ENCODE results near the gene NECAB3.

Gene NECAB3

DNA sequence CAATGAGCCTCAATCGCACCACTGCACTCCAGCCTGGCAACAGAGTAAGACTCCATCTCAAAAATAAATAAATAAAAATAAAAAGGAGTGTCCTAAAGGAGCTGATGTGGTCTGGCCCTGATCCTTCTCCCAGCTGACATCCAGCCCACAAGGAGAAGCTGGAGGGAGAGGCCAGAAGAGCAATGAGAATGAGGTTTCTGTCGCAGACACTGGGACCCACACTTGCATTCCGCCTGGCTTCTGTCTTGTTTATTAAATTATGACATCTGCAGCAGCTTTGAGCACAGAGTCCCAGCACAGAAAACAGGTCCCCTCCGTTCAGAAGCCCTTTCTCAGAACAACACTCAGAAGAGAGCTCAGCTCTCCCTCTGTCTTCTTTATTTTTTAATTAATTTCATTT, 22.2 kb upstream of the NECAB3 start:
- no peak for DNase-seq

GRCh38 chr20:33694639-33695012, 20.4 kb upstream of the NECAB3 start:
- no peak for DNase-seq

GRCh38 chr20:33693741-33694638, 19.8 kb upstream of the NECAB3 start:
- no peak for DNase-seq

DNA sequence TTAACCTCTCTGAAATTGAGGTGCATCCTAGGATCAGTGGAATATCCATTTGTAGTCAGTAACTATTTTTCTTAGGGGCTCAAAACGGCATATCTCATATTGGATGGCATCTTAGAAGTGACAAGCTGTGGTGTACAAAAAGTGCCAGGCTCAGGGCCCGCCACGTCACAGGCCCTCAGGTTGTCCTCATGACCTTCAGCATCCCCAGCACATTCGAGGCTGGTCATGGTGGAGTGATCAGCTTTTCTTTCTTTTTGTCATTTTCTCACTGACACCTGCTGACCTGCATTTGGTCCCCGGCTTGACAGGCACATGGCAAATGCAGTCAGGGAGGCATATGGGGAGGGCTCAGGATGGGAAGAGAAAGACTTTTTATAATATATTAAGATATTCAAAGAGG, 19.1 kb upstream of the NECAB3 start:
- DNase-seq, result no peak

DNA sequence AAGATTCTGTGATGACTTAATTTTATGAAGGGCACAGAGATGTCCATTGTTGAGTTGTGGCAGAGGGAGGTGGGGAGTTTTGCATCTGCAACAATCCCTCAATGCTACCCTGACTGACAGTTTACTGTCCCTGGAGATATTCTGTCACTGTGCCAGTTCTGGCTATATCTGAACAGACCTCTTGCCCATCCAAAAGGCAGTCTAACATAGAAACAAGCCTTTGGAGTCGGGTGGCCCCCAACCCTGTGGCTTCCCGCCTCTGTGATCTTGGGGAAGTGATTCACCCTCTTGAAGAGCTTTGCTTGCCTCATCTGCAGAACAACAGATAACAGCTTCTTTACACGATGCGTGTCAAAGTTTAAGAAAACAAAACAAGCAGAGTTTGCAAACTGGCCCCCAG, 15.7 kb upstream of the NECAB3 start:
- DNase-seq, result peak; percentile 99

DNA sequence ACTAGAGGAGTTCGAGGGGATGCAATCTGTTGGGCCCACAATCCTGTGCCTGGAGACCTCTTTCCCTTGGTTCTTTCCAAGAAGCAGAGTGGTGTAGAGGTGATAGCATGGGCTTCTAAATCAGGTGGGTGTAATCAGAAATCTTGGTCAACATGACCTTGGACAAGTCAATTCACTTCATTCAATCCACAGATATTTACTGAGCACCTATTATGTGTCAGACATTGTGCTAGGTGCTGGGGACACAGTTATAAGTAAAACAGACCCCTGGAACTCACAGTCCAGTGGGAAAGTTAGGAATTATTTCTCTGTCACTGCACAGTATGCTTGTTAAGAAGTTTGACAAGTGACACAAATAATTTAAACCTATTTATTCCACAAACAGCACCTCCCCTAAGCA, 15.3 kb upstream of the NECAB3 start:
- peak; percentile 15 for DNase-seq

DNA sequence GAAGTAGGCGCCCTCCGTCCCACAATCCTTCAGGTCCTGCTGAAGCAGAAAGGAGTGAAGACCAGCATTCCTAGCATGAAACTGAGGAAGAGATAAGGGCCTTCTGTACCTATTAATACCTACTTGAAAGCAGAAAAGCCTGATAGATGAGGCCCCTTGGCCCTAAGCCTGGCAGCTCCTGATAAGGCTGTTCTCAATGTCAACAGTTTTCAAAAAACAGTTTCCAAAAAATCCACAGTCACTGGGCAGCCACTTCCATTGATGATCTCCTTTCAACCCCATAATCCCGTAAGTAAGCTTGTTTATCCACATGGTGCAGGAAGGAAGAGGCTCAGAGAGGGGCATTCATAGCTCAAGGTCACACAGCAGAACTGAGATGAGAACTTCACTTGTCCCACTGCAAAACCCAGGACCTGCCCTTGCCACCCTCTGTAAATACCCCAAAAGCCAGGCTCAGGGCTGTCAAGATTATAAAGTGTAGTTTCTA, 14.8 kb upstream of the NECAB3 start:
- DNase-seq, result peak; percentile 88

GRCh38 chr20:33687993-33688937, 14.0 kb upstream of the NECAB3 start:
- no peak for DNase-seq

DNA sequence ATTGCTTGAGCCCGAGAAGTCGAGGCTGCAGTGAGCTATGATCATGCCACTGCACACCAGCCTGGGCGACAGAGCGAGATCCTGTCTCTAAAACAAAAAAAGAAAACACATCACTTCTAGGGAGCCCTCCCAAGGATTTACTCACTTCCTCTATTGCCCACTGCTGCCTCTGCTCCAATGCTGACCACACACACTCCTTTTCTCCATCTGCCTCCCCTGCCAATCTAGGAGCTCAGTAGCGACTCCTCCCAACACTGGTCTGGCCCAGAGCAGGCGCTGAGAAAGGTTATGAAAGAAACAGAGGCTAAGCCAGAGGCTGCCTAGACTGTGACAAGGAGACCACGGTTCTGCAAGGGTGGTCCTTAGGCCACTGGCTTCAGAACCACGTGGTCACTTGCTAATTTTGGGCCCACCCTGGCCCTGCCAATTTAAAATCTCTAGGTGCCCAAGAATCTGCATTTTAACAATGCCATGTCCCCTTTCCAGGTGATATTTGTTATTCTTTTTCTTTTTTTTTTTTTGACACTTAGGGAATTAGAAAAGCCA, 13.2 kb upstream of the NECAB3 start:
- peak; percentile 48 for DNase-seq

- no peak for DNase-seq
Observed at GRCh38 chr20:33686984-33687366, 12.7 kb upstream of the NECAB3 start.

DNA sequence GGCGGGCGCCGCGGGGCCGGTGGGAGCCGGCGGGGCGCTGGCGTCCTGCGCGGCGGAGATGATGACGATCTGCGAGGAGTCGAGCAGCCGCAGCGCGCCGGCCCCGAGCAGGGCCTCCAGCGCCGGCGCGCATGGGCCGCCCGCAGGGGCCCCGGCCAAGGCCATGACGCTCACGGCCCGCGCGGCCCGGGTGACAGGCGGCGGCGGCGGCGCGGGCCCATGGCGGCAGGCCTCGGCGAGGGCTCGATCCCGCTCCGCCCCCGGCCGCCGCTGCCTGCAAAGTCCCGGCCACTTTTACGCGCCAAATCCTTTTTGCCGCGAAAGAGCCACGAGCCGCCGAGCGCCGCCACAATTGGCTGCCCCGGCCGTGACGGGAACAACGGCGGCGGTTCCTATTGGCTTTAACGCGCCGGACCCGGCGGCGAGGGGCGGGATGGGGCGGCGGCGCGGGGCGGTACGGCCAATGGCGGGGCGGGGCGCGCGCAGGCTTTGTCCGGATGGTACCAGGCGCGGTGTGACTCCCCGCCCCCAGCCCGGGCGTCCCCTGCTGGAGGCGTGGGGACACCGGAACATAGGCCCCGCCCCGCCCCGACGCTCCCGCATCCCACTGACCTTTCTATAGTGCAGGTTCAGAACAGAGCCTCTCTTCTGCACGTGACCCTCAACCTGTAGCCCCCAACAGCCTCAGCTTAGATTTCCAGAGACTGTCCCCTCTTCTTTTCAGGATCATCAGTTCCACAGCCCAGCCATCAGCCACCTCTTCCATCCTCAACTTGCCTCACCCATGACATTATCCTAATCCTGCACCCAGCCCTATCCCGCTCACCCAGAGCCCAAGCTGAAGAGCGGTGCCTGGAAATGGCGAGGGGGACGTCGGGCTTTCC, 12.1 kb upstream of the NECAB3 start, which contains the start of gene E2F1:
Gene E2F1 (minus strand): TSS at position 286 of the 884 bp plus-strand sequence. CDS start 121 bp downstream, at position 165.
- peak; percentile 94 for DNase-seq

DNA sequence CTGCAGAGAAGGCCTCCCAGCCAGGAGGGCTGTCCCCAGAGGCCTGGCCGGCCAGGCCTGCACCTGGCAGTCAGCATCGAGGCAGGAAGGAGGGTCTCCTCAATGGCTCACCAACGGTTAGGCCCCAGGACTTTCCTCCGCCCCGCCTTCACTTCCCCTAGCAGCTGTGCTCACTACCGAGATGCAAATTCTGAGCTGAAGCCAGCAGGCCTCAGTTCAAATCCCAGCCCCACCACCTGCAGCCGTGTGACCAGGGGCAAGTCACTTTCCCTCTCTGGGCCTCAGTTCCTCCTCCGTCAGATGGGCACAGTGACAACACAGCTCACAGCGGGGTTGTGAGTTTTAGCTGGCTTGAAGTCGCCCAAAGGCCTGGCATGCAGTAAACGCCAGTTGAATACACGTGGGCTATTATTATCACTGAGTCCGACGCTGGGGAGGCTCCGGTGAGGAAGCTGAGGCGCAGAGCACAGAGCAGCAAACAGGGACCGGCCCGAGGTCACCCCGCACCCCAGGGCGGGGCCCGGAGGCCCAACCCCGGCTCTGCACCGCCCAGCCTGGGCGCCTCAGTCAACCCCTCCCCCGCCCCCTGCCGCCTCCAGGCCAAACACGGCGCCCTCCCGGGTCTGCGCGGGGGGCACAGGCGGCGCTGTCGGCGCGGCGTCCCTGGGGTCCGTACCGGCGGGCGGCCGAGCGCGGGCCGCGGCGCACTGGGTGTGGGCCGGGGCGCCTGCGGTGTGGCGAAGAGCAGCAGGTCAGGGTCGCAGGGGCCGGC, 11.3 kb upstream of the NECAB3 start:
- peak; percentile 77 for DNase-seq

- no peak for DNase-seq
Observed at GRCh38 chr20:33684533-33685327, 10.5 kb upstream of the NECAB3 start.

GRCh38 chr20:33681728-33682353, 7.6 kb upstream of the NECAB3 start:
- DNase-seq, result no peak

- no peak for DNase-seq
Observed at GRCh38 chr20:33681288-33681687, 7.1 kb upstream of the NECAB3 start.

DNA sequence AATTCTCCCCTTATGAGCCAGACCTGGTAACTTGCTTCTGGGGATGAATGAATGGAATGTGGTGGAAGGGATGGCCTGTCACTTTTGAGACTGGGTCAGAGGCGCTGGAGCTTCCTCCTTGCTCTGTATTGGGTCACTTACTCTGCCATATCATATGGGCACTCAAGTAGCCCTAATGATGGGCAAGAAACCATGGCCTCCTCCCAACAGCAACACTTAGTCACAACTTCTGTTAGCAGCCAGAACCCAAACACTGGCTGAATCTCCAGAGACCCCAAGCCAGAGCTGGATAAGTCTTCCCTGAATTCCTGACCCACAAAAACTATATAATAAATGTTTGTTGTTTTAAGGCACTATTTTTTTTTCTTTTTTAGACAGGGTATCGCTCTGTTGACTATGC, 6.5 kb upstream of the NECAB3 start:
- DNase-seq, result no peak

DNA sequence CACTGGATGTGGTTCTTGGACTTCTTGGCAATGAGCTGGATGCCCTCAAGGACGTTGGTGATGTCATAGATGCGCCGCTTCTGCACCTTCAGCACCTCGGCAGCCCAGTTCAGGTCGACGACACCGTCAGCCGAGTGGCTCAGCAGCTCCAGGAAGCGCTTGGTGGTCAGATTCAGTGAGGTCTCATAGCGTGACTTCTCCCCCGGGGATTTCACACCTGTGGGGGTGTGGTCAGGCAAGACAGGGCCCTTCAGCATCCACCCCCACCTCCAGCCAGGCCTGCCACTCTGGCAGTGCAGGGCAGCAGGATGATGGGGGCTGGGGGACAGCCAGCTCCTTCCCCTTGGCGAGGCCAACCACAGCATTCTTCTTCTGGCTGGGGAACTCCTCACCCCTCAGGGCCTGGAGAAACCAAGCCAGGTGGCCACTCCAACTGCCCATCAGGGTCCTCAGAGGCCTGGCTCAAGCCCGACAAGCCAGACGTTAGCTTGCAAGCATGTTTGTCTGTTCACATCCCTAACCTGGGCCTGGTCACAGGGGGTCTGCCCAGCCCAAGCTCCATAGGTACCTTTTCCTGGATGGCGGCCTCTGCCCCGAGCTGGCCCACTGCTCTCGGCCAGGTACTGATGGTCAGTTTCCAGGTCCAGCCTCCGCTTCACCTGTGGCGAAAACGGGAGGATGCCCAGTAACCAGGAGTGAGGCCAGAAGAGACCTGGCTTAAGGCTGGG, 5.7 kb upstream of the NECAB3 start:
- no peak for DNase-seq

GRCh38 chr20:33677991-33678702, 3.9 kb upstream of the NECAB3 start:
- DNase-seq, result no peak

Measured in hematopoietic multipotent progenitor cell treated with erythropoietin and hydrocortisone succinate and interleukin-3 and kit ligand, for 8 days (in vitro differentiated cells).